H1 (cell line): Measurements from ENCODE around the gene WDR1. TPM values are rescaled to one million over a fixed set of nuclear protein-coding genes. Genes with fewer than 3 reads are reported as not detected.

Experiments used
- HDAC6 ChIP-seq: IDR thresholded peaks from one replicate; pipeline ENCODE4 v1.7.1; 2012; ENCODE audit warnings: low read depth, mild to moderate bottlenecking, inconsistent platforms, low read length, moderate library complexity
- polyA plus RNA-seq, 7 experiments: library from polyadenylated mRNA; depleted of rRNA in 3 of 7; stranded (reverse) in 5 of 7; unstranded in 2 of 7; fragments of >200 nt in 5 of 7; fragments of 200-250 nt in 2 of 7; gene quantifications; 1 replicate in 5 of 7; 2 replicates in 1 of 7; 4 replicates in 1 of 7; pipeline versions ENCODE4 v1.2.1 to v1.2.3, GENCODE V29; 2011 to 2013; ENCODE audit warnings: missing spikeins in 2 of 7, mixed read lengths in 2 of 7
- total RNA-seq: library from RNA; stranded (reverse); fragmentation: NEBNext Ultra II Directional; extraction: Animal tissue kit (Norgen Biotek cat#: 25700); gene quantifications from 2 replicates; pipeline ENCODE4 v1.2.1, GENCODE V29; 2021
- TF ChIP-seq, protein P1 (sequence below): fragments of 300-600 bp; sonication (generic); IDR thresholded peaks from 2 replicates; pipeline ENCODE4 v1.7.1; 2012; ENCODE audit warnings: low read length, moderate library complexity, mild to moderate bottlenecking, inconsistent platforms; ENCODE audit not compliant: insufficient replicate concordance

WDR1 gene
- total and polyA plus RNA-seq, 2 of the 8 experiments (the other 6 are each of a cell fraction or from before 2014, with no cell fraction given), result 315 to 377 TPM

DNA sequence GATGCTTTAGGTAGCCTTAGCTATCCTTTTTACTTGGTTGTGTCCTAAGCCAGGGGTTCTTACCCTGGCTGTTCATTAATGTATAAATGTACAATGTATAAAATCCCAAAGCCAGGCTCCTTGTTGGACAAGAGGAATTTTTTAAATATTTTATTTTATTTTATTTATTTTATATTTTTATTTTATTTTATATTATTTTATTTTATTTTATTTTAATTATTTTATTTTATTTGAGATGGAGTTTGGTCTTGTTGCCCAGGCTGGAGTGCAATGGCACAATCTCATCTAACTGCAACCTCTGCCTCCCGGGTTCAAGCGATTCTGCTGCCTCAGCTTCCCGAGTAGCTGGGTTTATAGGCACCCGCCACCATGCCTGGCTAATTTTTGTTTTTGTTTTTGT is 87.2 kb downstream of the WDR1 start (continued):
- TF ChIP-seq, protein P1, sequence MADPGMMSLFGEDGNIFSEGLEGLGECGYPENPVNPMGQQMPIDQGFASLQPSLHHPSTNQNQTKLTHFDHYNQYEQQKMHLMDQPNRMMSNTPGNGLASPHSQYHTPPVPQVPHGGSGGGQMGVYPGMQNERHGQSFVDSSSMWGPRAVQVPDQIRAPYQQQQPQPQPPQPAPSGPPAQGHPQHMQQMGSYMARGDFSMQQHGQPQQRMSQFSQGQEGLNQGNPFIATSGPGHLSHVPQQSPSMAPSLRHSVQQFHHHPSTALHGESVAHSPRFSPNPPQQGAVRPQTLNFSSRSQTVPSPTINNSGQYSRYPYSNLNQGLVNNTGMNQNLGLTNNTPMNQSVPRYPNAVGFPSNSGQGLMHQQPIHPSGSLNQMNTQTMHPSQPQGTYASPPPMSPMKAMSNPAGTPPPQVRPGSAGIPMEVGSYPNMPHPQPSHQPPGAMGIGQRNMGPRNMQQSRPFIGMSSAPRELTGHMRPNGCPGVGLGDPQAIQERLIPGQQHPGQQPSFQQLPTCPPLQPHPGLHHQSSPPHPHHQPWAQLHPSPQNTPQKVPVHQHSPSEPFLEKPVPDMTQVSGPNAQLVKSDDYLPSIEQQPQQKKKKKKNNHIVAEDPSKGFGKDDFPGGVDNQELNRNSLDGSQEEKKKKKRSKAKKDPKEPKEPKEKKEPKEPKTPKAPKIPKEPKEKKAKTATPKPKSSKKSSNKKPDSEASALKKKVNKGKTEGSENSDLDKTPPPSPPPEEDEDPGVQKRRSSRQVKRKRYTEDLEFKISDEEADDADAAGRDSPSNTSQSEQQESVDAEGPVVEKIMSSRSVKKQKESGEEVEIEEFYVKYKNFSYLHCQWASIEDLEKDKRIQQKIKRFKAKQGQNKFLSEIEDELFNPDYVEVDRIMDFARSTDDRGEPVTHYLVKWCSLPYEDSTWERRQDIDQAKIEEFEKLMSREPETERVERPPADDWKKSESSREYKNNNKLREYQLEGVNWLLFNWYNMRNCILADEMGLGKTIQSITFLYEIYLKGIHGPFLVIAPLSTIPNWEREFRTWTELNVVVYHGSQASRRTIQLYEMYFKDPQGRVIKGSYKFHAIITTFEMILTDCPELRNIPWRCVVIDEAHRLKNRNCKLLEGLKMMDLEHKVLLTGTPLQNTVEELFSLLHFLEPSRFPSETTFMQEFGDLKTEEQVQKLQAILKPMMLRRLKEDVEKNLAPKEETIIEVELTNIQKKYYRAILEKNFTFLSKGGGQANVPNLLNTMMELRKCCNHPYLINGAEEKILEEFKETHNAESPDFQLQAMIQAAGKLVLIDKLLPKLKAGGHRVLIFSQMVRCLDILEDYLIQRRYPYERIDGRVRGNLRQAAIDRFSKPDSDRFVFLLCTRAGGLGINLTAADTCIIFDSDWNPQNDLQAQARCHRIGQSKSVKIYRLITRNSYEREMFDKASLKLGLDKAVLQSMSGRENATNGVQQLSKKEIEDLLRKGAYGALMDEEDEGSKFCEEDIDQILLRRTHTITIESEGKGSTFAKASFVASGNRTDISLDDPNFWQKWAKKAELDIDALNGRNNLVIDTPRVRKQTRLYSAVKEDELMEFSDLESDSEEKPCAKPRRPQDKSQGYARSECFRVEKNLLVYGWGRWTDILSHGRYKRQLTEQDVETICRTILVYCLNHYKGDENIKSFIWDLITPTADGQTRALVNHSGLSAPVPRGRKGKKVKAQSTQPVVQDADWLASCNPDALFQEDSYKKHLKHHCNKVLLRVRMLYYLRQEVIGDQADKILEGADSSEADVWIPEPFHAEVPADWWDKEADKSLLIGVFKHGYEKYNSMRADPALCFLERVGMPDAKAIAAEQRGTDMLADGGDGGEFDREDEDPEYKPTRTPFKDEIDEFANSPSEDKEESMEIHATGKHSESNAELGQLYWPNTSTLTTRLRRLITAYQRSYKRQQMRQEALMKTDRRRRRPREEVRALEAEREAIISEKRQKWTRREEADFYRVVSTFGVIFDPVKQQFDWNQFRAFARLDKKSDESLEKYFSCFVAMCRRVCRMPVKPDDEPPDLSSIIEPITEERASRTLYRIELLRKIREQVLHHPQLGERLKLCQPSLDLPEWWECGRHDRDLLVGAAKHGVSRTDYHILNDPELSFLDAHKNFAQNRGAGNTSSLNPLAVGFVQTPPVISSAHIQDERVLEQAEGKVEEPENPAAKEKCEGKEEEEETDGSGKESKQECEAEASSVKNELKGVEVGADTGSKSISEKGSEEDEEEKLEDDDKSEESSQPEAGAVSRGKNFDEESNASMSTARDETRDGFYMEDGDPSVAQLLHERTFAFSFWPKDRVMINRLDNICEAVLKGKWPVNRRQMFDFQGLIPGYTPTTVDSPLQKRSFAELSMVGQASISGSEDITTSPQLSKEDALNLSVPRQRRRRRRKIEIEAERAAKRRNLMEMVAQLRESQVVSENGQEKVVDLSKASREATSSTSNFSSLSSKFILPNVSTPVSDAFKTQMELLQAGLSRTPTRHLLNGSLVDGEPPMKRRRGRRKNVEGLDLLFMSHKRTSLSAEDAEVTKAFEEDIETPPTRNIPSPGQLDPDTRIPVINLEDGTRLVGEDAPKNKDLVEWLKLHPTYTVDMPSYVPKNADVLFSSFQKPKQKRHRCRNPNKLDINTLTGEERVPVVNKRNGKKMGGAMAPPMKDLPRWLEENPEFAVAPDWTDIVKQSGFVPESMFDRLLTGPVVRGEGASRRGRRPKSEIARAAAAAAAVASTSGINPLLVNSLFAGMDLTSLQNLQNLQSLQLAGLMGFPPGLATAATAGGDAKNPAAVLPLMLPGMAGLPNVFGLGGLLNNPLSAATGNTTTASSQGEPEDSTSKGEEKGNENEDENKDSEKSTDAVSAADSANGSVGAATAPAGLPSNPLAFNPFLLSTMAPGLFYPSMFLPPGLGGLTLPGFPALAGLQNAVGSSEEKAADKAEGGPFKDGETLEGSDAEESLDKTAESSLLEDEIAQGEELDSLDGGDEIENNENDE, result no peak
- no peak for TF ChIP-seq HDAC6
